Type B pancreatic cell (in vitro differentiated cells): ENCODE results near the gene TMEM41B. TPM values are rescaled to one million over a fixed set of nuclear protein-coding genes. Genes with fewer than 3 reads are reported as not detected.

Source experiments
- DNase-seq: peaks from one replicate; pipeline ENCODE4 v3.0.0; 2021; ENCODE audit warnings: mixed read lengths; ENCODE audit not compliant: unreplicated experiment; ENCODE audit errors: extremely low spot score
- H3K27ac Mint-ChIP-seq: 2 replicates; pipeline ENCODE4 v1.8.0; 2021; ENCODE audit warnings: mild to moderate bottlenecking, mixed read lengths
- H3K27me3 Mint-ChIP-seq: 2 replicates; pipeline ENCODE4 v1.8.0; 2021; ENCODE audit warnings: mixed read lengths
- H3K36me3 Mint-ChIP-seq: 2 replicates; pipeline ENCODE4 v1.8.0; 2021; ENCODE audit warnings: mixed read lengths
- H3K4me1 Mint-ChIP-seq: one replicate; pipeline ENCODE4 v1.8.0; 2021; ENCODE audit warnings: mixed read lengths; ENCODE audit not compliant: unreplicated experiment
- H3K4me3 Mint-ChIP-seq: 2 replicates; pipeline ENCODE4 v1.8.0; 2021; ENCODE audit warnings: mild to moderate bottlenecking, mixed read lengths
- H3K9me3 Mint-ChIP-seq: 2 replicates; pipeline ENCODE4 v1.8.0; 2021; ENCODE audit warnings: mixed read lengths
- total RNA-seq: library from RNA; stranded (reverse); gene quantifications from 2 replicates; pipeline ENCODE4 v1.2.1, GENCODE V29; 2021; ENCODE audit warnings: low replicate concordance
- TF ChIP-seq, protein P1 (sequence below): fragments of 200-600 bp; sonication (generic); conservative IDR thresholded peaks from 2 replicates; pipeline ENCODE4 v1.5.0; 2021; ENCODE audit warnings: antibody characterized with exemption, mild to moderate bottlenecking

TMEM41B gene
- total RNA-seq, 1 donor from 2014 or later, result 46.5 TPM

DNA sequence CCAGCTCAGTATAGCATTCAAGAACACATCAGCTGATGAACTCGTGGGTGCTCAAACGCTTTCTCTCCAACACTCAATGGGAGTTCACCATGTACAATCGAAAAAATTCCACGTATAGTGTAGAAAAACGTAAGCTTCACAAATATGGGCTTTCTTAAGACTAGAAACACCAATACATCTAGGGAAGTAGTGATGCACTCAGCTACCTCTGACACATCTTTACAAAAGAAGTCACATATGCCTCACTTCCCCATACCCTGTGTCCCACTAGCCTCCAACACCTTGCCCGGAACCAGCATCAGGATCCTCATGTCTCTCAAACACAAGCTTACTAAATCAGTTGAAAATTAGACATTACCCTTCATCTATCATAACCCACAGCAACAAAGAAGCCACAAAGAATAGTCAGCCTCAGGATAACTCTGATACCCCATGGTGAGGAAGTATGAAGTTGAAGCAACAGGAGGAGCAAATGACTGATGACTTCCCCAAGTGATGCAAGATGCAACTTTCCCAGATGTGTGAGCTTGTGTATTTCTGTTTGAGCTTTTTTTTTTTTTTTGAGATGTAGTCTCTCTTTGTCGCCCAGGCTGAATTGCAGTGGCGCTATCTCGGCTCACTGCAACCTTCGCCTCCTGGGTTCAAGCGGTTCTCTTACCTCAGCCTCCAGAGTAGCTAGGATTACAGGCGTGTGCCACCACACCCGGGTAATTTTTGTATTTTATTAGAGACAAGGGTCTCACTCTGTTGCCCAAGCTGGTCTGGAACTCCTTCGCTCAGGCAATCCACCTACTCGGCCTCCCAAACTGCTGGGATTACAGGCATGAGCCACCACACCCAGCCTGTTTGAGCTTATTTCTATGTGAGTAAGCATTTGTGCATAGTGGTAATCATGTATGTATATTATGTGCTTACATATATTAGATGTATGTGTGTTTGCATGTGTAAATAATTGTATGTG lies 40.7 kb downstream of the TMEM41B start:
- Mint-ChIP-seq H3K4me3 (no peak overlapping the region), H3K36me3 (peaks cover 13% of the 10 kb centered on the region), H3K27ac (no peak overlapping the region), H3K4me1 (peaks cover 15% of the 10 kb centered on the region), H3K9me3 (peaks cover 3% of the 10 kb centered on the region), H3K27me3 (no peaks in the 10 kb centered on the region)
- DNase-seq, result peak; percentile 16
- TF ChIP-seq, protein P1, sequence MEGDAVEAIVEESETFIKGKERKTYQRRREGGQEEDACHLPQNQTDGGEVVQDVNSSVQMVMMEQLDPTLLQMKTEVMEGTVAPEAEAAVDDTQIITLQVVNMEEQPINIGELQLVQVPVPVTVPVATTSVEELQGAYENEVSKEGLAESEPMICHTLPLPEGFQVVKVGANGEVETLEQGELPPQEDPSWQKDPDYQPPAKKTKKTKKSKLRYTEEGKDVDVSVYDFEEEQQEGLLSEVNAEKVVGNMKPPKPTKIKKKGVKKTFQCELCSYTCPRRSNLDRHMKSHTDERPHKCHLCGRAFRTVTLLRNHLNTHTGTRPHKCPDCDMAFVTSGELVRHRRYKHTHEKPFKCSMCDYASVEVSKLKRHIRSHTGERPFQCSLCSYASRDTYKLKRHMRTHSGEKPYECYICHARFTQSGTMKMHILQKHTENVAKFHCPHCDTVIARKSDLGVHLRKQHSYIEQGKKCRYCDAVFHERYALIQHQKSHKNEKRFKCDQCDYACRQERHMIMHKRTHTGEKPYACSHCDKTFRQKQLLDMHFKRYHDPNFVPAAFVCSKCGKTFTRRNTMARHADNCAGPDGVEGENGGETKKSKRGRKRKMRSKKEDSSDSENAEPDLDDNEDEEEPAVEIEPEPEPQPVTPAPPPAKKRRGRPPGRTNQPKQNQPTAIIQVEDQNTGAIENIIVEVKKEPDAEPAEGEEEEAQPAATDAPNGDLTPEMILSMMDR, result no peak

DNA sequence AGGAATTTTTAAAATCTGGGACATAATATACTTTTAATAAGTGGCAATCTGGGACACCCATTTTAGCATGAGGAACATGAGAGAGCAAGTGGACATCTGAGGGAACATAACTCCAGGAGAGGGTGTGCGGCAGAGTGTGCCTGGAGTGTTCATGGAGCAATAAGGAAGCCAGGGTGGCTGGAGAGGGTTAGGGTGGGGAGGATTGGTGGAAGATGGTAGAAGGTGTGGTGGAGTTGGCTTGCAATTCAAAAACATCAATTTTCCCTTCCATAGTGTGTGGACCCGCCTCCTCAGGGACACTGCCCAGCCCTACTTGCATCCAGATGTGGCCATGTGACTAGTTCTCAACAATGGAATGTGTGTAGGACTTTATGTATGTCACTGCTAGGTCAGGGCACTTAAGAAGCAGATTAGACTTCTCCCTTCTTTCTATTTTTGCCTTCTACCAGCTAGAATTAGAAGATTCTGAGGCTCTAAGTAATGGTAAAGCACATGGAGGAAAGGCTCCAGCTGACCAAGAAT lies 44.8 kb downstream of the TMEM41B start:
- DNase-seq, result peak; percentile 34
- Mint-ChIP-seq H3K4me3 (no peak overlapping the region), H3K36me3 (peaks cover 5% of the 10 kb centered on the region), H3K9me3 (peaks cover 3% of the 10 kb centered on the region), H3K27me3 (no peaks in the 10 kb centered on the region), H3K27ac (no peak overlapping the region), H3K4me1 (peaks cover 23% of the 10 kb centered on the region)
- TF ChIP-seq, protein P1, result no peak

GRCh38 chr11:9267680-9268079 lies 46.7 kb downstream of the TMEM41B start:
- Mint-ChIP-seq H3K36me3 (peaks cover 5% of the 10 kb centered on the region), H3K9me3 (peaks cover 3% of the 10 kb centered on the region), H3K4me1 (peaks cover 28% of the 10 kb centered on the region), H3K27ac (no peak overlapping the region), H3K4me3 (no peak overlapping the region), H3K27me3 (no peaks in the 10 kb centered on the region)
- TF ChIP-seq, protein P1, result no peak
- peak; percentile 22 for DNase-seq

DNA sequence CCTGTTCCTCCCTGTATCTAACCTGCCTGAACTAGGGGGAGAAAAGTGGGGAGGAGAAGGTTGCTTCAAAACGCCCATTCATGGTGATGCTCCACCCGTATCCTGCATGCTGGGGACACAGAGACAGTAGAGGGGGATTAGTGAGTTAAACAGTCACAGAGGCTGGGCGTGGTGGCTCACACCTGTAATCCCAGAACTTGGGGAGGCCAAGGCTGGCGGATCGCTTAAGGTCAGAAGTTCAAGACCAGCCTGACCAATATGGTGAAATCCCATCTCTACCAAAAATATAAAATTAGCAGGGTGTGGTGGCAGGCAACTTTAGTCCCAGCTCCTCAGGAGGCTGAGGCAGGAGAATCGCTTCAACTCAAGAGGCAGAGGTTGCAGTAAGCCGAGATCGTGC lies 47.5 kb downstream of the TMEM41B start:
- peaks cover 5% of the 10 kb centered on the region for H3K36me3 Mint-ChIP-seq
- H3K27me3 Mint-ChIP-seq, result no peaks in the 10 kb centered on the region
- TF ChIP-seq, protein P1, result no peak
- DNase-seq, result no peak
- H3K4me3 Mint-ChIP-seq, result no peak overlapping the region
- H3K9me3 Mint-ChIP-seq, result peaks cover 3% of the 10 kb centered on the region
- H3K4me1 Mint-ChIP-seq, result peaks cover 31% of the 10 kb centered on the region
- no peak overlapping the region for H3K27ac Mint-ChIP-seq

DNA sequence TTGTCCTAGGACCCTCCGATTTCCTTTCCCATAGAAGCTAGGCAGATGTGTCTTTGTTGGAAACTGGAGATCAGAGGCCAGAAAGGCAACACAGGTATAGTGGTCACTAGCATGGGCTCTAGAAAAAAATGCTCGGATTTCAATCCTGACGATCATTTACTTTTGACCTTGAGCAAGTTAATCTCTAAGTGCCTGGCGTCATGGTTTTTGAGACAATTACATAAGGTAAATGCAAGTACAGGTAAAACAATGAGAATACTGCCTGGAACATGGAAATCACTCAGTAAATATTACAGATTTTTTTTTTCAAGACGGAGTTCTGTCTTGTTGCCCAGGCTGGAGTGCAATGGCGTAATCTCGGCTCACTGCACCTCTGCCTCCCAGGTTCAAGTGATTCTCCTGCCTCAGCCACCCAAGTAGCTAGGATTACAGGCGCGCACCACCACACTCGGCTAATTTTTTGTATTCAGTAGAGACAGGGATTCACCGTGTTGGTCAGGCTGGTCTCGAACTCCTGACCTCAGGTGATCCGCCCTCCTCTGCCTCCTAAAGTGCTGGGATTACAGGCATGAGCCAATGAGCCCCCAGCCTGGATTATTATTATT lies 48.2 kb downstream of the TMEM41B start:
- TF ChIP-seq, protein P1, result no peak
- peak overlapping the region; percentile 91 for H3K4me3 Mint-ChIP-seq
- H3K27me3 Mint-ChIP-seq, result no peaks in the 10 kb centered on the region
- peaks cover 5% of the 10 kb centered on the region for H3K36me3 Mint-ChIP-seq
- peaks cover 3% of the 10 kb centered on the region for H3K9me3 Mint-ChIP-seq
- DNase-seq, result no peak
- H3K4me1 Mint-ChIP-seq, result peaks cover 37% of the 10 kb centered on the region
- peak overlapping the region; percentile 92 for H3K27ac Mint-ChIP-seq
